DMS114 treated with DMSO at 0.1 percent for 48 hours (cell line): Measurements from ENCODE around the gene CIAO2B.
"Not testable (repeated sequence)": the region's sequence is repeated elsewhere in the genome, so short reads cannot be mapped to it uniquely, and the experiment has no call there.

Experiments used
- DNase-seq: peaks from one replicate; lab custom pipeline; 2025; ENCODE audit not compliant: unreplicated experiment; lab: John Stamatoyannopoulos, UW

CIAO2B gene

DNA sequence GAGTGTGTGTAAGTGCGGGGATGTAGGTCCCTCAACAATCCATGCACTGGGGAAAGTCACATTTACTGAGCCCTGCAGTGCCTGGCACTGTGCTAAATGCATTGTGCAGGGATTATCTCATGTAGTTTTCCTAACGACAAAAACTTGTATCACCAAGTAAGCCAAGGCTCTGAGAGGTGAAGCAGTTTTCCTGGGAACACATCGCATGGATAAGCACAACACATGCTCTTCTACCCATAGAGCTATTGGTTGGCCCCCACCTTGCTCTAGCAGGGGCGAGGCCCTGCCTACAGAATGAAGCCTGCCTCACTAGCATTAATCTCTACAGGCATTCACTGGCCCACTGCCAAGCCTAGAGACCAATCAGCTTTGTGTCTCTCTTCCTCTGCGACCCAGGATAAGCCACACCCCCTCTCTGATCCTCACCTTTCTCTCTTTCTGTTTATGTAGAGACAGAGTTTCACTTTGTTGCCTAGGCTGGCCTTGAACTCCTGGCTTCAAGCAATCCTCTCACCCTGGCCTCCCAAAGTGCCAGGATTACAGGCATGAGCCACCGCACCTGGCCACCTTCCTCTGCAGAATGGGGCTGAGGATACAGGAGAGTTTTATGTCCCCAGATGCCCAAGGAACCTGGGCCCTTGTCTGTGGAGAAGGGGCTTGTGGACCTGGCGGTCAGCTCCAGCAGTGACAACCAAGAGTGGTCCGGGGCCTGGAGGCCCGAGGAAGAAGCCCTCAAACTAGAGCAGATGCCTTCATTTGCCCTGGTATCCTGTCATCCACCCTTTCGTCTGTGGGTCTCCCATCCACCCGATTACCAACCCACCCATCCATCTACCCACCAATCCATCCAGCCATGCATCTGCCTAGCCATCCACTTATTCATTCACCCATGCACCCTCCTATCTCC is 28.3 kb downstream of the CIAO2B start:
- no peak for DNase-seq

GRCh38 chr16:66904846-66905632 is 29.2 kb downstream of the CIAO2B start:
- no peak for DNase-seq

- no peak for DNase-seq
Measured at GRCh38 chr16:66904428-66904845, 29.8 kb downstream of the CIAO2B start.

- DNase-seq = no peak
Measured at GRCh38 chr16:66903544-66904427, 30.4 kb downstream of the CIAO2B start.

DNA sequence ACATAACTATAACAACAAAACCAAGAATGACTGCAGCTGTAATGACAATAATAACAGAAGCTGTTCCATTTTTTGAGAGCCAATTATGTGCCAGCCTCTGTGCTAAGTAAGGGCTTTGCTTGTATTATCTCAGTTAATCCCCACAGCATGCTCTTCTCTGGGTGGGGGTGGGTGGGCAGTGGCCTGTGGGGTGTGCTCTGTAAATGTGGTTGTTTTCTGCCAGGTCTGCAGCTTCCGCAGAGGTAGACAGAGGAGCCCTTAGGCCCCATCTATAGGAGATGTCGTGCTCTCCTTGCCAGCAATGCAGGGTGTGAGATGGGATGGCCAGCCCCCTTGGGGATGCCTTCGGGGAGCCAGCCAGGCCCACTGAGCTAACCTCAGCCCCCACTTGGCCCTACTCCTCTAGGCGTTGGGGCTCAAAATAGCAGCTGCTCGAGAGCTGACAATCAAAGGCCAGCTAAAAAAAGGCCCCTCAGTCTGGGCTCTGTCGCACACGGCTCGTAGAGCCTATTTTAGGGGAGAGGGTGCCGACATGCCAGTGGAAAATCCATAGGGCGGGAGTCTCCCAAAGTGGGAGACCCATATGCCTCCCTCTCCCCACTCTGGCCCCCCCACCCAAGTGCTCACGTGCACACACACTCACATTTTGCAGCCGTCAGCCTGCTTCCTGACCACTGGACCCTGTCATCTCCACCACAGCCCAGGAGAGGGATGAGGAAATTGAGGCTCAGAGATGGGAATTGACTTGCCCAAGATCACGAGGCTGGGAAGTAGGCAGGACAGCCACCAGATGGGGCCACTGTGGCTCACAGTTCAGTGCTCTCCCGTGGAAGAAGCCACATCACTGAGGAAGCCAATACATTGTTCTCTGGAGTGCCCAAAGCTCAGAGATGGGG is 31.3 kb downstream of the CIAO2B start:
- no peak for DNase-seq

DNA sequence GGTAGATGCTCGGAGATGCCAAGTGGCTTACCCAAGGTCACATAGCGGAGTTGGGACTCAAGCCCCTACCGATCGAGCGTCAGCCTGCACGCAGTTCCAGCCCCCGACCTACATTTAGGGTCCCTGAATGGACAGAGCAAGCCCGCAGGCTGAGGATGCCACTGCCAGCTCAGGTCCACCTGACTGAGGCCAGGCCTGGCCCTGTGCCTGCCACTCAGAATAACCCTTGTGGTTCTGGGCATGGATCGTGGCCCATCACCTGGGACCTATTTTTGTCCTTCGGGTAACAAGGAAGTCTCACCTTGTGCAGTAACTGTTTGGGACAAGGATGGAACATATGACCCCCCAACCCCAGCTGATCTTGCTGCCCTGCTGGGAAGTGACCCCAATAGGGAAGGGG is 32.6 kb downstream of the CIAO2B start:
- DNase-seq = no peak

DNA sequence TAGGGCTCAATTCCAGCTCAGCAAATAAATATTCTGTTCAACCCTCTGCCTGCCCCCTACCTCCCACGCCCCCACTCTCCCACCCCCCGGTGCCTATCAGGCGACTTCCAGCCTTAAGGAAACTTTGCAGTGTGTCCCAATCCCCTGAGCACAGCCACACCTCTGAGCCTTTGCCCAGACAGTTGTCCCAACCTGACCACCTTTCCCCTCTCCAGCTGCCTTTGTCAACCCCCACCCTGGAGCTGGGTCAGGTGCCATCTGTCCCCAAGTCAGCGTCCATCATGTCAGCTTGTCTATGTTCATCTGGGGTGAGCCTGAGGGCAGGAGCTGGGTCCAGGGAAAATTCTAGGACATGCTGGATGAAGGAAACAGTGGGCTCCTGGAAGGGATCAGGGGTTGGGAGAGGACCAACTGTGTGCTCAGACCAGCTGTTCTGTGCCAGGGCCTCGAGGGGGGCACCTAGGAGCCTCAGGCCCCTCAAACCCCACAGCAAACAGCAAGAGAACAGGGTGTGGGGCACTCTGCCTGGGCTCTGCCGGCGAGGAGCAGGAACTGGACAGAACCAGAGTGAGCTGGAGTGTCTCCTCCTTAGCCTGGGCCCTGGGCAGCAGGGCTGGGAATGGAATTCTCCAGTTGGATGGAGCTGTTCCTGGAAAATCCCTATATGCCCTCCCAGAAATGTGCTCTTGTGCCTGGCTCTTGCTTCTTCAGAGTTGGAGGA is 33.3 kb downstream of the CIAO2B start:
- no peak for DNase-seq

GRCh38 chr16:66899945-66900710 is 34.1 kb downstream of the CIAO2B start:
- no peak for DNase-seq

DNA sequence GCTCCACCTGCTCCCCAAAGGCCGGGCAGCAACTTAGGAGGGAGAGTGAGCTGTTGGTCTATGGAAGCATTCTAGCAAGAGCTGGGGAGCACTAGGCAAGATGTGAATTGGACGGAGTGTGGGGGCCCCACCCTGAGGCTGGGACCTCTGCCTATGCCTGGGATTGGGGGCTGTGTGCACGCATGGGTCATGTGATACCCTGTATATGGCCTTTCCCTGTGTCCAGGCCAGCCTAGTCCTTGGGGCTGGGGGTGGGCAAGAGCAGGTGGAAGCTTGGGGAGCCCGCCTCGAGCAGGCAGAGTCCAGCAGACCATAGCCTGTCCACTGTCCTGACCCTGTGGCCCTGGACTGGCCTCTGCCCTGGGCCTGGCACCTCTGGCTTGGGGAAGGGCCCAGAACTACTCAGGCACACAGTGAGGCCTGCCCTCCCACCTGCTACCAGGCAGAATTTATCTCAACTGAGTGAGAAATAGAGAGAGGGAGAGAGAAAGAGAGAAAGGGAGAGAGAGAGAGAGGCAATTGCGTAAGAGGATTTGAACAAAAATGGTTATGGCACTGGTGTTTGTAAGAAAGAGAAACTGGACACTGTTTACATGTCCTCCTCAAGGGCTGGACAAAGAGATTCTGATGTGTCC is 34.8 kb downstream of the CIAO2B start:
- no peak for DNase-seq

DNA sequence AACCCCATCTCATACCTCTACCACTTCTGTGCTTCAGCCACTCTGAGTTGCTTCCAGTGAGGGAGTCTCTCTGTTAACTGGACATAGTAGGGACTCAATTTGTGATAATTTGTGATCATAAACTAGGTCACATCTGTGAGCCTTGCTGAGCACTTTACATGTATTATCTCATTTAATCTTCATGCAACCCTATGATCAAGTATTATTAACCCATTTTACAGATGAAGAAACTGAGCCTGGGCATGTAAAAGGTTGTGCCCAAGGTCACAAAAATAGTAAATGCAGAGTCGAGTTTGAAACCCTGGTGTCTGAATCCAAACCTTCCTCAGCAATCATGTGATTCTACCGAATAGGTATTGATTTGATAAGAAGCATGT is 35.3 kb downstream of the CIAO2B start:
- DNase-seq = no peak

DNA sequence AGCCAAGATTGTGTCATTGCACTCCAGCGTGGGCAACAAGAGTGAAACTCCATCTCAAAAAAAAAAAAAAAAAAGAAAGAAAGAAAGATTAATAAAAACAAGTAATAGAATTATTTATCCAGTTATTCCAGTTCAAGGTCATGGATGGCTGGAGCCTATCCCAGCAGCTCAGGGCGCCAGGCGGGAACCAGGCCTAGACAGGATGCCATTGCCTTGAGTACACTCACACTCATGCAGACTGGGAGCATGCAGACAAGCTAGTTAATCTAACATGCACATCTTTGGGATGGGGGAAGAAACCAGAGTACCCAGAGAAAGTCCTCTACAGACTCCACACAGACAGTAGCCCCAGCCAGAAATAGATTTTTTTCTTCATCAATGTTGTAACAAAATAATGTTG is 36.0 kb downstream of the CIAO2B start:
- DNase-seq = no peak

DNA sequence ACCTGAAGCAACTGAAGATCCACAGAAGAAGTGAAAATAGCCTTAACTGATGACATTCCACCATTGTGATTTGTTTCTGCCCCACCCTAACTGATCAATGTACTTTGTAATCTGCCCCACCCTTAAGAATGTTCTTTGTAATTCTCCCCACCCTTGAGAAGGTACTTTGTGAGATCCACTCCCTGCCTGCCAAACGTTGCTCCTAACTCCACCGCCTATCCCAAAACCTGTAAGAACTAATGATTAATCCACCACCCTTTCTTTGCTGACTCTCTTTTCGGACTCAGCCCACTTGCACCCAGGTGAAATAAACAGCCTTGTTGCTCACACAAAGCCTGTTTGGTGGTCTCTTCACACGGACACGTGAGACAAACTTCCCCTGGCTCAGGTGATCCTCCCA is 37.5 kb downstream of the CIAO2B start:
- not testable (repeated sequence) for DNase-seq

- no peak for DNase-seq
Measured at GRCh38 chr16:66895999-66896398, 38.2 kb downstream of the CIAO2B start.

DNA sequence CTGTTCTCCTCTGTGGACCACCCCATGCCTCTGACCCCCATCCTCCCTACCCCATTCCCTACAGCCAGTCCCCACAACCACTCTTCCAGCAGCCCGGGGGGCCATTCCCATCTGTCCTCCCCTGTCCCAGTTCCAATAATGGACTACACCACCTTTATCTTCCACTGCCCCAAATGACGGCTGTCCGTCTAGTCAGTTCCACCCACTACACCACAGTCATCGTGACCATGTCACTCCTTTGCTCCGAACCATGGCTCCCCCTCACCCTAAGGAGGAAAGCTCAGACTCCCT is 38.6 kb downstream of the CIAO2B start:
- DNase-seq = no peak

- DNase-seq = peak; percentile 55
Measured at GRCh38 chr16:66894948-66895688, 39.1 kb downstream of the CIAO2B start.

DNA sequence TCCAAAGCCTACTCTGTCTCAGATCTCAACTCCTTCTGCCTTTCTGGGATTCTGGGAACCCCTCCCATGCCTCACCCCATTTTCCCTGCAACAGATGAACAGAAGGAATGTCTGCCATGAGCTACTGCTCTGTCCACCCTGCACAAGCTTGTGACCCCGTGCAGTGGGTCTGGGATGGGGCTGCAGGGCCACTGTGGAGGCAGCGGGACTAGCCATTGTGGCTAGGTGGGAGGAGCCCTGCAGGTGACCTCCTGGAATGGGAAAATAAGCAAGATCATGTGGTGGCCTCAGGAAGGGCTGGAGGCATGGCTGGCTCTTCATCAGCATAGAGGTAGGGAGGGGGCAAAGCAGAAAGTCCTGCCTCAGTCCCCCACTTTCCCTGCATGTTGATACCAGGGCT is 40.1 kb downstream of the CIAO2B start:
- DNase-seq = no peak

DNA sequence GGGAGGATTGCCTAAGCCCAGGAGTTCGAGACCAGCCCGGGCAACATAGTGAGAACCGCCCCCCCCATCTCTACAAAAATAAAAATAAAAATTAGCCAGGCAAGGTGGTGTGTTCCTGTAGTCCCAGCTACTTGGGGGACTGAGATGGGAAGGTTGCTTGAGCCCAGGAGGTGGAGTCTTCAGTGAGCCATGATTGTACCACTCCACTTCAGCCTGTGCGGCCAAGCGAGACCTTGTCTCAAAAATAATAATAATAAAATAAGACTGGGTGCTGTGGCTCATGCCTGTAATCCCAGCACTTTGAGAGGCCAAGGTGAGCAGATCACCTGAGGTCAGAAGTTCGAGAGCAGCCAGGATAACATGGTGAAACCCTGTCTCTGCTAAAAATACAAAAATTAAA is 42.4 kb downstream of the CIAO2B start:
- DNase-seq = no peak

- DNase-seq = no peak
Measured at GRCh38 chr16:66891360-66891759, 42.8 kb downstream of the CIAO2B start.
